GM21717 (cell line): ENCODE results near the gene EIF2B5.
"Not testable (repeated sequence)": the region's sequence is repeated elsewhere in the genome, so short reads cannot be mapped to it uniquely, and the experiment has no call there.

Experiments used
- ATAC-seq: cut with Tn5 transposase; IDR thresholded peaks from one replicate; pipeline ENCODE4 v1.9.1; 2021; ENCODE audit warnings: mild to moderate bottlenecking, moderate library complexity; ENCODE audit not compliant: unreplicated experiment

EIF2B5 gene

DNA sequence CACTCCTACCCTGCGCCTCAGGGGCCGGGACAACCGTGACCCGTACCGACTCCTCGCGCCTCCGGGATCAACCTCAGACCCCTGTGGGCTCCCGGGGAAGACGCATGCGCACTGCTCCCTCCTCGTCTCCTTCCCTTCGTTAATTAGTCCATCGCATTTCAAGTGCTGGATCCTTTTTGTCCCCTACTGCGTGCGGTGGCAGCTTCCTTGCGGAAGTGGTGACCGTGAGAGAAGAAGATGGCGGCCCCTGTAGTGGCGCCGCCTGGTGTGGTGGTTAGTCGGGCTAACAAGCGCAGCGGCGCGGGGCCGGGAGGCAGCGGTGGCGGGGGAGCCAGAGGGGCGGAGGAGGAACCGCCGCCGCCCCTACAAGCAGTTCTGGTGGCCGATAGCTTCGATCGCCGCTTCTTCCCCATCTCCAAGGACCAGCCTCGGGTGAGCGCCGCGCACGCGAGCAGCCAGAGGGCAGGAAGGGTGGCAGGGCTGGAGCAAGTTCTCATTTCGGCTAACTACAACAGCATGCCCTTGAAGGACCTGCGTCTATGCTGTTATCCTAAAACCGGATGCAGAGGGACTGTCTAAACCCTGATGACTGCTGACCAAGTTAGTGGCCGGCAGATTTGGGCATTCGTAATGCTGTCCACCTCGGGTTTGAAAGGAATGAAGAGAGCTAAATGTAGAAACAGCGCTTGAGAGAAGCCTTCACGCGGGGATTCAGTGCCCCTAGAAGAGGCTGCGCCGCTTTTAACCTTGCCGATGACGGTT lies at the start of gene EIF2B5:
EIF2B5 (plus strand) TSS at position 210 of the 762 bp plus-strand sequence; CDS start at position 238, 28 bp downstream.
- peak; percentile 84 for ATAC-seq

DNA sequence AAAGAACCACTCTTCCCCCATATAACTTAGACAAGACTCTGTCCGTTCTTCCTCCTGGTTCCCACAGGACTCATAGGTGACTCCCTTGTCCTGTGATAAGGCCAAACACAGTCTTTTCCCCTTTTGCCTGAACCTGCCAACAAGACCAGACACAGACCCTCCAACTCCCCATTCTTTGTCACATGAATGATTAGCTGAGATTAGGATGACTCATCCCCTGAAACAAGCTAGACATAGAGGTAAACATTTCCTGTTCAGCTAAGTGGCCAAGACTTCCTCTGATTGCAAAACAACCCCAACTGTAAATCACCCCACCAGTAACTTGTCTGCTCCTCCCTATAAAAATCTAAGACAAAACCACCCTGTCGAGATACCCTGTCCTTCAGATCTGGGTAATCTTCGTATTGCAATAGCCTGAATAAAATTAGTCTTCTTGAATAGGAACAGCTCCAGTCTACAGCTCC lies 49.7 kb upstream of the EIF2B5 start:
- ATAC-seq = no peak

- no peak for ATAC-seq
These were observed 43.0 kb upstream of the EIF2B5 start for GRCh38 chr3:184092199-184092598.

- no peak for ATAC-seq
These were observed 38.3 kb upstream of the EIF2B5 start, which contains the start of gene HTR3E for GRCh38 chr3:184096811-184097383. TSS of gene HTR3E (plus strand) at chr3:184097064. CDS start at chr3:184097530, 466 bp downstream.

DNA sequence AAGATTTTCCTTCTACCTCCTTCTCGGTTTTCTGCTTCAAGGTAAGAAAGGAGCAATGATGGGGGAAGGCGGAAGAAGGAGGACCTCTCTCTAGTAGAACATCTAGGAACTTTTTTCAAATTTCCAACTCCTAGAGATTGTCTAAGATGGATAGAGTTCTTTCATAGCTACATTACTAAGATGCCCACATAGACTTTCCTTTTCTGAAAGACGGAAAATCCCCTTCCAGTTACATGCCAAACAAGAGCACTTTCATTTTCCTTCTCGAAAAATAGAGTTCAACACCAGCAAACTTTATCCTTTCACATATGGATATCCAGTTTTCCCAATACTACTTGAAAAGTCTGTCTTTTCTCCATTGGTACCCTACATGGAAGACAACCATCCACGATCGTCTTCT lies 37.6 kb upstream of the EIF2B5 start:
- no peak for ATAC-seq

DNA sequence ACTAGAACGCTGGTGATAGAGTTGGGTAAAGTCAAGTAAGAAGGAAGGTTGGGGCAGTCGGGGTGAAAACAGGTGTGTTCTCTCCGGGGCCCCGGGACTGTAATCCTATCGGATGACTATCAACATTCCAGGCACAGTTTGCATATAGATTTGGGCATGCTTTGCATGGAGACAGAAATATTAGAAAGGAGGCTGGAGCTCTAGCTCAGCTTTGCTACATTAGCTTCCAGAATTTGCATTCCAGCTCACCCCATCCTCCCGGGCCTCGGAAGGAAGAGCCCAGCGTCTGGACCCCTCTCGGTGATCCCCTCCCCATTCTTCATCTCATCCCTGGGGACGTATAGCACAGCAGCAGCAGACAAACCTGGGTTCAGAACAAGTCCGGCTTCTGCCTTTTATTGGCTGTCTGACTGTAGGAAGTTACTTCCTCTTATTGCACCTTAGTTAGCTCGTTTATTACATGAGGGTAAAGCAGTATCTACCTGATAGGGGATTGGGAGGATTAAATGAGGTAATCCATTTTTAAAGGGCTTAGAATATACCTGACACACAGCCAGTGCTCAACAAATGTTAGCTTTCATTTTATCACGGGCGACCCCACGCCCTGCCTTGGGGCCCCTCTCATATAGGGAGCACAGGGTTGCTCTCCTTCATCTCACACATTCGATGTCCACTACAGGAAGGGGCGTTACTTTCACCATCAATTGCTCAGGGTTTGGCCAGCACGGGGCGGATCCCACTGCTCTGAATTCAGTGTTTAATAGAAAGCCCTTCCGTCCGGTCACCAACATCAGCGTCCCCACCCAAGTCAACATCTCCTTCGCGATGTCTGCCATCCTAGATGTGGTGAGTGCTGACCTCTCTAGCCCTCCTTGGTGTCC lies 35.1 kb upstream of the EIF2B5 start:
- ATAC-seq = no peak

DNA sequence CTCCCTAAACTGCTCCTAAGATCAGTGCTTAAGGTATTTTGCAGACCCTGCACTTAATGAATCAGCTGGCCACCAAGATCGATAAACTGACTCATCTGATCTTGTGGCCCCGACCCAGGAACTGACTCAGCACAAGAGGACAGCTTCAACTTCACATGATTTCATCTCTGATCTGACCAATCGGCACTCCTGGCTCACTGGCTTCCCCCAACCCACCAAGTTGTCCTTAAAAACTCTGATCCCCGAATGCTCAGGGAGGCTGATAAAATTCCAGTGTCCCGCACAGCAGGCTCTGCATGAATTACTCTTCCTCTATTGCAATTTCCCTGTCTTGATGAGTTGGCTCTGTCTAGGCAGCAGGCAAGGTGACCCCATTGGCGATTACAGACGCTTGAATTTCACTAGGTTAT lies 24.8 kb upstream of the EIF2B5 start:
- no peak for ATAC-seq

GRCh38 chr3:184116017-184116416 lies 19.1 kb upstream of the EIF2B5 start:
- ATAC-seq = no peak

- ATAC-seq = no peak
These were observed 17.5 kb upstream of the EIF2B5 start for GRCh38 chr3:184117636-184118035.

- ATAC-seq = not testable (repeated sequence)
These were observed 14.1 kb upstream of the EIF2B5 start for GRCh38 chr3:184121031-184121430.

- no peak for ATAC-seq
These were observed 9.2 kb upstream of the EIF2B5 start for GRCh38 chr3:184126006-184126405.

GRCh38 chr3:184129012-184129411 lies 6.1 kb upstream of the EIF2B5 start:
- no peak for ATAC-seq

DNA sequence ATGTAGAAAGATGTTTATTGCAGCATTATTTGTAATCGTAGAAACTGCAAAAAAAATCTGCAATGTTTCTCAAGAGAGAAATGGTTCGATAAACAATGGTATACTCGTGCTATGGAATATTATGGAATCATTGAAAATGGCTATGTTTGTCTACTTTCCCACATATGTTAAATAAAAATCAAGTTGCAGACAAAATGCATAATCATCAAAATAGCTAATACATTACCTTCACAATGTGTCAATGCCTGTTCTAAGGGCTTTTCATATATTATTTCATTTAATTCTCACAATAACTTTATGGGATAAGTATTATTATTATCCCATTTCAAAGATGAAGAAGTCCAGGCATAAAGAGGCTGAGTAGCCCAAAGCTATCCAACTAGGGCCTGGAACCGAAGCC lies 2.2 kb upstream of the EIF2B5 start:
- ATAC-seq = no peak

DNA sequence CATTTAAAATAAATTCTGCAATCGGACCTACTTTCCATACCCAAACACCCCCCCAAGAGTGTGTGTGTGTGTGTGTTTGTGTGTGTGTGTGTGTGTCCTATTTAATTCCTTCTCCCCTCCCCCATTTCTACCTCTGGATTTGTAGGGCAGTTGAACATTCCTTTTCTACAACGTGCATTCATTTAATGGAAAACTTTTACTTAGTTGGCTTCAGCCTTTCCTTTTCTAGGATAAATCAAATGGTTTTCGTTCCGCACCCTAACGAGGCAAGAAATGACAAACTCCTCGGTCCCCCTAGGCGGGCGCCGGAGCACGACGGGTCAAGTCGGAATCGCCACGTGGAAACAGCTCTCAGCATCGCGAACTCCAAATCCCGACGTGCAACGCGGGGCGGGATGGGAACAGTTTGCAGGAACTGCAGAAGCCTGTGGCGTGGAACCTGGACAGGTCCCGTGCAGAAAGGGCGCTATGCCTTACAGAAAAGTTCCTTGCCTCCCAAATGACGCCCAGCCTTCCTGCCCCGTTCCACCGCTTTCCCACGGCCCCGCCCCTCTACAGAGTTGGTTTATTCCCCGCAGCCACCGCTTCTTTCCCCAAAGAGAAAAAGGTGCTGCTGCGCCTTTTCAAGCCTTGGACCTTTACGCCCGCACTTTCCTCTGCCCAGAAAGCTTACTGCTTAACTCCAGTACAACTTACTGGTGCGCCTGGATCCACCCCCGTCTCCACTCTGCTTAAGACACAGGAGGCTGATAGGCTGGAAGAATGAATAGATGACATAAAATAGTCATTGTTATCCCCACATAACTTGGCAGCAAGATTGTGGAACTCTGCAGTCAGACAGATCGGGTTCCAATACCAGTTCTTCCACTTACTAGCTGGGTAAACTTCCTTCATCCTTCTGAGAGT lies 1.1 kb upstream of the EIF2B5 start:
- no peak for ATAC-seq

DNA sequence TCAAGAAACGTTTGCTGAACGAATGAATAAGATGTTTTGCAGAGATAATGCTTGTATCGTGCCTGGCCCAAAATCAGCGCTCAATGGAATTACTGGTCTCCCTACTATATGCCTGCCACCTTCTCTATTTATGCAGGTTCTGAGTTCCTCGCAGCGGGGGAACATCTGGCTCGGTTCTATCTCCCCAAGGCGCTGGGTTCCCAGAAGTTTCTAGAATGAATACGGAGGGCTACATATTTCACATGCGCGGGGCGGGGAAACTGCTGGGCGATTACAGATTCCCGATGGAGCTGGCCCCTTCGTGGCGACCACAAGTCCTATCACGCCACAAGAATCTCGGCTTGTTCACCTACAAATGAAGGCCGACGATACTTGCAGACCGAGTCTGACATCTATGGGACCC lies 411 bp upstream of the EIF2B5 start:
- peak; percentile 20 for ATAC-seq

DNA sequence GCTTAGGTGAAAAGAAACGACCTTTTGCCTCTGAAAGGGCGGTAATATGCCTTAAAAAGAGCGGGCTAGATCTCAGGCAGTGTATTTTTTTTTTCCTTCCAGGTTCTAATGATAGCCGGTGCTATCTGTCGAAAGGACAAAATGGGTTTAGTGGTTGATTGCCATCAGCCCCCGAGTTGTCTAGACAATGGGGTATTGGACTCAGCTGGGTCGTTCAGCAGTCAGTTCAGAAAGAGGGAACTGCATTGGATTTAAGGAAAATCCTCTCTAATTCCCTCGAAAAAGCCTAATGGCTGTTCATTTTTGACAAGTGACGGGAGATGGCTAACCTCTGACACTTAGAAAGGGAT lies 728 bp downstream of the EIF2B5 start:
- ATAC-seq = no peak

DNA sequence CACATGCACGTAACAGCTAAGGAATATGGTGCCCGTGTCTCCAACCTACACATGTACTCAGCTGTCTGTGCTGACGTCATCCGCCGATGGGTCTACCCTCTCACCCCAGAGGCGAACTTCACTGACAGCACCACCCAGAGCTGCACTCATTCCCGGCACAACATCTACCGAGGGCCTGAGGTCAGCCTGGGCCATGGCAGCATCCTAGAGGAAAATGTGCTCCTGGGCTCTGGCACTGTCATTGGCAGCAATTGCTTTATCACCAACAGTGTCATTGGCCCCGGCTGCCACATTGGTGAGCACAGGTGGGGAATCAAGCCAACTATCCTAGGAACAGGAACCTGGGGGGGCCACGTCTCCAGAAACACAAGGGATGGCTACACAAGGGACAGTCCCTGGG lies 5.3 kb downstream of the EIF2B5 start:
- ATAC-seq = no peak

GRCh38 chr3:184142199-184142598 lies 7.0 kb downstream of the EIF2B5 start:
- ATAC-seq = no peak

DNA sequence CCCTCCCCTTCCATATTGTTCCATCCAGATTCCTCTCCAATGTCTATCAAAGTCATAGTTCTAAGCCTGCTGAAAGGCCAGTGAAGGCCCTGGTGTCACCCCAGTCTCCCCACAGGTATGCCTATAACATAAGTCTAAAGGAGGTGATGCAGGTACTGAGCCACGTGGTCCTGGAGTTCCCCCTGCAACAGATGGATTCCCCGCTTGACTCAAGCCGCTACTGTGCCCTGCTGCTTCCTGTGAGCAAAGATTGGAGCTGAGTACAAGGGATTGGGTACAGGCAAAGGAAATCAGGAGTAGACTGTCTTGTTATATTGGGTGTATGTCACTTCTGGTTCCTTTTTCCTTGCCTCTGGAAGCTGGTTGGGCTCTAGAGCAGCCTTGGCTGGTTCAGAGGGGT lies 8.2 kb downstream of the EIF2B5 start:
- ATAC-seq = no peak

GRCh38 chr3:184144505-184144904 lies 9.3 kb downstream of the EIF2B5 start:
- no peak for ATAC-seq
